ENCODE measurements around the gene NR5A2.

Gene NR5A2

DNA sequence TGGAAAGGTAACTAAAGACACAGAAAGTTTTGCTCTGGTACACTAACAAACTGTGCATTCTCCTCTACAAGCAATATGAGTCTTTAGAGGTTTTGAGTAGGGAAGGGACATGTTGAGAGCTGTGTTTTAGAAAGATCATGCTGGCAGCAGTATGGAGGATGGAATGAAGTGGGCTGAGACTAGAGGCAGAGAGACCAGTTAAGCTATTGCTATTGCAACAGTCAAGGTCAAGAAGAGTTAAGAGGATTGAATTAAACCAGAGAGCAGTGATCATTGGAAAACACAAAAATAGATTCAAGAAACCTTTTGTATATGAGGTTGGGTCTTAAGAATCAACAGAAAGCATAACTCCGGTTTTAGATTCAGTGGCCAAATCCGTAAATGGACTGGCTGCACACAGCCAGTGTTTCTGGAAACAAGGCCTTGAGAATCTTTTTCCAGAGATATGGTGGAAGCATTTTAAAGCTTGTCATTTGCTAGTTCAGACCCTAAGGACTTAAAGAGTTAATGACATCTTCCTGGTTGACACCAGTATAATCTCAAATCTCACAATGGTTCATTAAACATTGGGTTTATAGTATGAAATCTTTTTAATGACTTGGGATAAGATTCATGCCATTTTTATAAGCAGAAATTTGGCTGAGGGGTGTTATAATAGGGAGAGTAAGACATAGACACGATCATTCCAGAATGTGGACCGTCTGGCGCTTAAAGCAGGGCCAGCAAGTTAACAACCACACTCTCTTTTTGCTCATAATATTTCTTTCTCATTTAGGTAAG lies 177.9 kb downstream of the NR5A2 start:
- DNase-seq (ENCODE audit: low spot score), result no peak

DNA sequence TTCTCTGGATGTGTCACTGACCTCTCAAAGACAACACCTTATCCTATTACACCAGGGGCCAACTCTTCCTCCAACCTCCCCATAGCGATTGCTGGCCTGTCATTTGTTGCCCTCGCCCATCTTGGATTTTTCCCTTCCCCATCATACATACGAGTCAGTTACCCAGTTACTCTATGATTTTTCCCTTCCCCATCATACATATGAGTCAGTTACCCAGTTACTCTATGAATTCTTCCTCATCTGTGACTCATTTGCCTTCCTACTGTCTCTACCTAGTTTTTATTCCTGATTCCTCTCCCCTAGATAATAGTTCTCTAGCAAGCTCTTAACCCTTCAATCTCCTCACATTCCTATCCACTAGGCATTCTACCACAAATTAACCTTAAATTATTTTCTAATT lies 178.8 kb downstream of the NR5A2 start:
- DNase-seq (ENCODE audit: low spot score), result no peak

DNA sequence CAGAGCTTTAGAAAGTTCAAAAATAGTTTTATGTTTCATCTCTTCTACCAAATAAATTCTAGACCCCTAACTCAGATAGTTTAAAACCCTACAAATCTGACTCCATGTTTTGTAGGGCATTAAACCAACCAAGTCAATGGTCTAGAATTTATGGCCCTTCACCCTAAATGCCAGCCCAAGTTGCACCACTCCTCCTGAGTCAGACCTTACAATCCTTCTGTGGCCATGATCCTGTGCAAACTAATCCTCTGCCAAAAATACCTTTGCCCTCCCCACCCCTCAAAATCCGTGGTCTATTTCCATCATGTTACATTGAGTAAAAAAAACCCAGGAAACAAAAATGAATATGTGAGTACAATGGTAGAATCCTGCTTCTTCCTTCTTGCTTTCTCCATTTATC lies 179.3 kb downstream of the NR5A2 start:
- DNase-seq (ENCODE audit: low spot score), result no peak

DNA sequence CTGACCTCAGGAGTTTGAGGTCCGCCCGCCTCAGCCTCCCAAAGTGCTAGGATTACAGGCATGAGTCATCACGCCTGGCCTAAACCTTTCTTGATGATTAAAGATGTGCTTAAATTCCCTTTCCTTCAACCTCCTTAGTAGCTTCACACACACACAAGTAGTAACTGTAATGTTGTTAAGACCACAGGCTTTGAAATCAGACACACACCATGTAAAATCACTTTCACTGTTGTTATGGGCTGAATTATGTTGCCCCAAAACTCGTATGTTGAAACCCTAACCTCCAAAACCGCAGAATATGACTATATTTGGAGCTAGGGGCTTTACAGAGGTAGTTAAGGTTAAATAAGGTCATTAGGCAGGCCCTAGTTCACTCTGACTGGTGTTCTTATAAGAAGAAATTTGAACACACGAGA lies 180.2 kb downstream of the NR5A2 start:
- DNase-seq (ENCODE audit: low spot score), result no peak

DNA sequence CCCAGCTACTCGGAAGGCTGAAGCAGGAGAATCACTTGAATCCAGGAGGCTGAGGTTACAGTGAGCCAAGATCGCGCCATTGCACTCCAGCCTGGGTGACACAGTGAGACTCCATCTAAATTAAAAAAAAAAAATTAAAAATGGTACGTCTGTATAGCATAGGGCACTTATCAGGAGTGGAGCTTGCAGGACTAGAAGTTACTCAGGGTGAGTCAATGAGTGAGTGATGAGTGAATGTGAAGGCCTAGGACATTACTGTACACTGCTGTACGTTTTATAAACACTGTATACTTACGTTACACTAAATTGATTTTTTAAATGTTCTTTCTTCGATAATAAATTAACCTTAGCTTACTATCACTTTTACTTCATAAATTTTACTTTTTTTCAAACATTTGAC lies 183.6 kb downstream of the NR5A2 start:
- DNase-seq (ENCODE audit: low spot score), result no peak

DNA sequence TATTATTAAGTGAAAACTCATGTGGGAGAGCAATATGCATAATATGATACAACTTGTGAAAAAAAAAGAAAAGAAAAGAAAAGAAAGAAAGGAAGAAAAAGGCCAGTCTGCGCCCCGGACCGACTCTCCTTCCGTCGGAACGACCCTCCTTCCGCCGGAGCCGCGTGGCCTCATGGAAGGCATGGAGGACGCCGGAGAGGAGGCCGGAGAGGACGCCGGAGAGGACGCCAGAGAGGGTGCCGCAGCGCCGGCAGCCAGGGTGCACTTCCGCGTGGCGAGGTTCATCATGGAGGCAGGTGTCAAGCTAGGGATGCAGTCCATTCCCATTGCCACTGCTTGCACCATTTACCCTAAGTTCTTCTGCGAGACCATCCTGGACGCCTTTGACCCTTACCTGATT lies 185.9 kb downstream of the NR5A2 start:
- DNase-seq (ENCODE audit: low spot score), result no peak

DNA sequence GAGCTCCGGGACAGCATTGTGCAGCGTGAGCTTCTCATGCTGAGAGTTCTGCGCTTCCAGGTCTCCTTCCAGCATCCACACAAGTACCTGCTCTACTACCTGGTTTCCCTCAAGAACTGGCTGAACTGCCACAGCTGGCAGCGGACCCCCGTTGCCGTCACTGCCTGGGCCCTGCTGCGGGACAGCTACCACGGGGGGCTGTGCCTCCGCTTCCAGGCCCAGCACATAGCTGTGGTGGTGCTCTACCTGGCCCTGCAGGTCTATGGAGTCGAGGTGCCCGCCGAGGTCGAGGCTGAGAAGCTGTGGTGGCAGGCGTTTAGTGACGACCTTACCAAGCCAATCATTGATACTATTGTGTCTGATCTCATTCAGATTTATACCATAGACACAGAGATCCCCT lies 186.4 kb downstream of the NR5A2 start:
- DNase-seq (ENCODE audit: low spot score), result no peak

DNA sequence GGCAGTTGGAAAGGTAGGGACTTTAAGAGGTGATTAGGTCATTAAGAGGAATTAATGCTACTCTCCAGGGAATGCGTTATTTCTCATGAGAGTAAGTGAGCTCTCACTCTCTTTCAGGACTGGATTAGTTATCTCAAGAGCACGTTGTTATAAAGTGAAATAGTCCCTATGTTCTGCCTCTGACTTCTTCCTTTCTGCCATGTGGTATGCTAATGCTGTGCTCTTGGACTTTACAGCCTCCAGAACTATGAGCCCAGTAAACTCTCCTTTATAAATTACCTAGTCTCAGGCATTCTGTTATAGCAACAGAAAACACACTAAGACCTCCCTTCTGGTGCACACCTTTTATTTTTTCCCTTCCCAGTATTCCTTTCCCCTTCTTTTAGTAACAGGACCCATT lies 187.8 kb downstream of the NR5A2 start:
- no peak for DNase-seq (ENCODE audit: low spot score)

DNA sequence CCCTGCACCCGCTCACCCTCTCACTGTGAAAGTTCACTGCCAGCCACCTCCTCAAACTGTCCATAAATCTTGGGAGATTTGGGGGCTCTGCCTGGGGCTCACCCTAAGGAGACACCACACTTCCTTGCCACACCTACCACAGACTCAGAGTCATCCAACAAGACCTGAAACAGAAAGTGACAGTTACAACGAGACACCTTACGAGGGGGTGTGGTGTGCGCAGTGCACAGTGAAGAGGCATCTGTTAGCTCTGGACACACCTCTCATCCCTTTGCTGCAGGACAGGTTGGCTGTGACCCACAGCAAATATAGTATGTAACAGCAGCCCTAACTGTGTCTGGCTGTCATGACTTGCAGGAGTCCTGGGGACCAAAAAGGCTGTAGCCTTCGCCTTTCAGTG lies 190.2 kb downstream of the NR5A2 start:
- DNase-seq (ENCODE audit: low spot score), result no peak

DNA sequence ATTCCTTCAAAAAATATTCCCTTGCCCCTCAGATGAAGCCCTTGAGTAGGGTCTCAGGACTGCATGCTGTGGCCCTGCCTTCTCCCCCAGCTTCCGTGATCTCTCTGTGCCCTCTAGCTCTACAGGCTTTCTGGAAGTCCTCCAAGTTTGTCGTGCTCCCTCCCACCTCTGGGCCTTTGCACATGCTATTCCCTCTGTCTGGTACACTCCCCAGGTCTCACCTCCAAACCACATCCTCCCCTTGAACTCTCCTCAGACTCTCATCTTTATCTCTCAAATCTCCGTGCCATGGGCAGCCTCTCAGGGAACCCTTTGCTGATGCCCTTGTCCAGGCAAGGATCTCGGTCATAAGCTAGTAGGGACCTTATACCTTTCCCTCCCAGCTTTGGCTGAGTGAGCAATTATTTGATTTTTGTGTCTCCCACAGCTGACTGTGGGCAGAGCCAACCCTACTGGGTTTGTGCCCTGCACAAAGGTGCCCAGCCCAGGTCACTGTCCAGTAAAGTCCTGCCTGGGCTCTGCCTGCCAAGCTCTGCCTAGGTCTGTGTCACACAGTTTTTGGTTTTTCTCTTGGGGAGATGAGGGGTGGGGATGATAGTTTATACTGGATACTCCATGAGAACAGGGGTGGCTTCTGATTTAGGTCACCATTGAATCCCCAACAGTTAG lies 194.2 kb downstream of the NR5A2 start:
- no peak for DNase-seq (ENCODE audit: low spot score)

DNA sequence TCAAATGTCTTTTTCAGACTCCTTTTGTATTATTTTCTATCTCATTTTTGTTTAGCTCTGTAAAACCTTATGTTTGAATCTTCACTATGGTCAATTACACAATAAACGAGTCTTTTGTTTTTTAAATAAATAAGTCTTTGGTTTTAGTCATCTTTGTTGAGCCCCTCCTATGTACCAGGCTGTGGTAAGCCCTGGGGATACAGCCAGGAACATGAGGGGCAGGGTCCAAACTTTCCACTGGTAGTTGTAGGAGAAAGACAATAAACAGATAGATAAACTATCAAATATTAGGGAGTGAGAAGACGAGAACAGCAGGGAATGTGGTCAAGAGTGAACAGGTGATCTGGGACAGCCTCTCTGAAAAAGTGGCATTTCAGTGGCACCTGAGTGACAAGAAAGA lies 195.7 kb downstream of the NR5A2 start:
- no peak for DNase-seq (ENCODE audit: low spot score)

DNA sequence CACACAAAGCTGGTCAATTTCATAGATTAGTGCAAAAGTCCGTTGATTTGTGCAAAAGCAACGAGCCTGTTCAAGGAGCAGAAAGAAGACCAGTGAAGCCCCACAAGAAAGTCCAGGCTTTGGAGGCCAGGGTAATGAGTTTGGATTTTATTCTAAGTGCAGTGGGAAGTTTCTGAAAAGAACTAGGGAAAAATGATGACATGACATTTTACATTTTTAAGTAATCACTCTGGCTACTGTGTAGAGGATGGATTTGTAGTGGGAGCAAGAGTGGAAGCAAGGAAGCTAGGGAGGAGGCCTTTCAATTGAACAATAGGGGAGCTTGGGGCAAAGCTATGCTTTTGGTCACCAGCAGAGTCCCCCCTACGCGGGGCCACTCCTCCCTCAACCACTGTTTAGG lies 196.1 kb downstream of the NR5A2 start:
- no peak for DNase-seq (ENCODE audit: low spot score)

DNA sequence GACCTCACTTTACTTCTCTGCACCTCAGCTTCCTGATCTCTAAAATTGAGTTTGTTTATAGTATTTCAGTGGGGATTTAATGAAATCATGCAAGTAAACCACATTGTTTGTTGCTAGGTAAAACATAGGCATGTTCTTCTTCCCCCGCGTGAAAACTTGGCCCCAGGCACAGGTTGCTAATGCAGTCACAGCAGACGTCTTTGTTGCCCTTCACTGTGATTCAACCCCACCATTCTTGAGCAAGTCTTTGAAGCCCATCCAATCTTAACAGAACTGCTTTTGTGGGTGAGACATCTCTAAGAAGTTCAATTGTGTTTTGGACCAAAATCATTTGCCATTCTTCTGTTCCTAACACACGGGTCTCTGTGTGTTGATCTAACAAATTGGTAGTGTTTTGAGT lies 196.8 kb downstream of the NR5A2 start:
- DNase-seq (ENCODE audit: low spot score), result no peak

DNA sequence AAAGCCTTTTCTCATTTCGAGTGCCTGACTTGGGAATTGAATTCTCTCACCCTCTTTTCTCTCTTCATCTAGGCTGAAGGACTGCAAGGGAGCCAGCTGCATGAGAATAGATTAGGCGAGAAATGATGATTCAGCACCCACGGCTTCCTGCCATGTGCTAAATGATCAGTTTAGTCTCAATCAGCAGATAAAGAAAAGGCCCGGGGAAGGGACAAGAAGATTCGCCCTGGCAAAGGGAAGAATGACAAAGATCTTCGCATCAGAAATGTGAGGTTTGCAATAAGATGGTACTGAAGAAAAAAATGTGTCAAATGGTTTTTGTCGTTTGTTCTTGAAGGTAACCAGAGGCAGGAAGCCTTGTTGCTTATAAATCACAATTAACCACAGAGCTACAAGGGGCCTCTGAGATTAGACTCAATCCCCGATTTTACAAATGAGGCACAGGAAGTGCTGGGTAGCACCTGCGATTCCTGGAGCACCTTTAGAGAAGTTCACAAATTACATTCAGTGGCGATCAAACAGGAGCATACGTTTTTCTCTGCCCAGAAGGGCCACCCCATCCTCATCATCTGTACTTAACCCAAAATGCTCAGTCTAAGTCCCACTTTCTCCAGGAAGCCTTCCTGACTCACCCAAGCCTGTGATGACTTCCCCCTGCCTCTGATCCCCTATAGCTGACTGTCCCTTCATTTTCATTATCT lies 198.9 kb downstream of the NR5A2 start:
- peak; percentile 33 for DNase-seq (ENCODE audit: low spot score)

DNA sequence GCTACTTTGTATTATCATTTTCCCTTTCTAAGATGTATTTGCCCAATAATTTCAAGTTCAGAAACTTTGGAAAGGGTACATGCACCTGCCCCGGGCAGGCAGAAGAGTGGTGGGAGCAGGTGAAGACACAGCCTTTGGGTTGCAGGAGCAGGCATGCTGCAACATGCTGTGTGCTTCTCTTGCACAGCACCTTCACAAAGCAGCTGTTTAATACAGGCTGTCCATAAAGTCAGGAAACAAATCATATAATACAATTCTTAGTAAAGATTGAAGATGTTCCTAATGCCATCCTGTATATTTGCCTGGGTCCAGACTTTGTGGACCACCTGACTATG lies 199.4 kb downstream of the NR5A2 start:
- DNase-seq (ENCODE audit: low spot score), result no peak
